Breast epithelium (tissue), 3 donors: ENCODE results near the gene LASP1NB. TPM values are rescaled to one million over a fixed set of nuclear protein-coding genes. Genes with fewer than 3 reads are reported as not detected.

Source experiments
- total RNA-seq, 3 donors: library from RNA; depleted of rRNA; stranded (reverse); fragments of >200 nt; gene quantifications; one replicate each; pipeline ENCODE4 v1.1.0, GENCODE V29; 2016

The LASP1NB gene

Other genes starting within 250 kb of the LASP1NB start
- 100 to 1,000 TPM in 1 of 3 donors, 10 to 100 TPM in 2; 41.9 to 101 (median 90.5) TPM for gene MLLT6, start 220.3 kb upstream of the LASP1NB start, total RNA-seq
- 10 to 100 TPM in 2 of 3 donors, 1 to 10 TPM in 1; 8.9 to 15.0 (median 12.5) TPM for gene CISD3, start 195.3 kb upstream of the LASP1NB start, total RNA-seq
- 1 to 10 TPM; 6.4 to 9.5 (median 9.3) TPM for gene PCGF2, start 177.3 kb upstream of the LASP1NB start, total RNA-seq
- 100 to 1,000 TPM; 132 to 214 (median 167) TPM for gene PSMB3, start 172.9 kb upstream of the LASP1NB start, total RNA-seq
- gene PIP4K2B, start 126.1 kb upstream of the LASP1NB start, total RNA-seq = 10 to 100 TPM; 43.0 to 52.8 (median 43.6) TPM
- 10 to 100 TPM; 22.1 to 42.0 (median 28.2) TPM for gene CWC25, start 100.3 kb upstream of the LASP1NB start, total RNA-seq
- gene RPL23, start 71.9 kb upstream of the LASP1NB start, total RNA-seq = 1,000 to 10,000 TPM; 1,871 to 2,586 (median 2,024) TPM
- gene LASP1, start 55.6 kb upstream of the LASP1NB start, total RNA-seq = 100 to 1,000 TPM in 1 of 3 donors, 10 to 100 TPM in 2; 88.7 to 145 (median 92.8) TPM
- not detected for gene FBXO47, start 41.8 kb downstream of the LASP1NB start, total RNA-seq
- 10 to 100 TPM; 11.8 to 37.7 (median 23.1) TPM for gene PLXDC1, start 226.0 kb downstream of the LASP1NB start, total RNA-seq
- gene ARL5C, start 240.5 kb downstream of the LASP1NB start, total RNA-seq = not detected